Endodermal cell (in vitro differentiated cells): ENCODE data around the gene LEP. TPM values are rescaled to one million over a fixed set of nuclear protein-coding genes. Genes with fewer than 3 reads are reported as not detected.

Source experiments
- DNase-seq: peaks from one replicate; pipeline ENCODE4 v3.0.0-alpha.2; 2017
- H3K27ac ChIP-seq: 2 replicates; pipeline ENCODE4 v1.5.1; 2013; ENCODE audit warnings: mild to moderate bottlenecking, low read depth, low read length, moderate library complexity
- H3K27me3 ChIP-seq: 2 replicates; pipeline ENCODE4 v1.6.1; 2013; ENCODE audit warnings: mild to moderate bottlenecking, low read length, moderate library complexity; ENCODE audit not compliant: insufficient read depth, control insufficient read depth, poor library complexity, severe bottlenecking
- H3K36me3 ChIP-seq: 2 replicates; pipeline ENCODE4 v1.7.0; 2013; ENCODE audit warnings: mild to moderate bottlenecking, low read length, moderate library complexity; ENCODE audit not compliant: control insufficient read depth, insufficient read depth
- H3K4me1 ChIP-seq: one replicate; pipeline ENCODE4 v1.7.0; 2013; ENCODE audit warnings: low read length; ENCODE audit not compliant: control insufficient read depth, insufficient read depth
- H3K4me3 ChIP-seq: 2 replicates; pipeline ENCODE4 v1.5.1; 2013; ENCODE audit warnings: mild to moderate bottlenecking, low read length, moderate library complexity
- H3K9ac ChIP-seq: 2 replicates; pipeline ENCODE4 v1.6.1; 2013; ENCODE audit warnings: mild to moderate bottlenecking, low read length, moderate library complexity; ENCODE audit not compliant: poor library complexity, severe bottlenecking; ENCODE audit errors: extremely low read depth
- H3K9me3 ChIP-seq: 2 replicates; pipeline ENCODE4 v1.6.1; 2013; ENCODE audit warnings: mild to moderate bottlenecking, low read length, moderate library complexity; ENCODE audit not compliant: control insufficient read depth
- H3K27ac Mint-ChIP-seq: 2 replicates; pipeline ENCODE4 v1.8.0; 2020; ENCODE audit warnings: mixed read lengths
- H3K27me3 Mint-ChIP-seq: 2 replicates; pipeline ENCODE4 v1.8.0; 2021; ENCODE audit warnings: mild to moderate bottlenecking, mixed read lengths; ENCODE audit not compliant: insufficient read depth
- H3K36me3 Mint-ChIP-seq: 2 replicates; pipeline ENCODE4 v1.8.0; 2020; ENCODE audit warnings: low read depth, mixed read lengths
- H3K4me1 Mint-ChIP-seq: 2 replicates; pipeline ENCODE4 v1.8.0; 2020; ENCODE audit warnings: mixed read lengths
- H3K4me3 Mint-ChIP-seq: 2 replicates; pipeline ENCODE4 v1.8.0; 2020; ENCODE audit warnings: mild to moderate bottlenecking, moderate library complexity, mixed read lengths
- H3K9me3 Mint-ChIP-seq: 2 replicates; pipeline ENCODE4 v1.8.0; 2020; ENCODE audit warnings: mild to moderate bottlenecking, mixed read lengths
- WGBS, 2 experiments: methylation state at CpG; one replicate each; pipeline versions ENCODE4 v1.1.5 to v1.1.7; 2013; ENCODE audit warnings: missing lambda C conversion rate in 2 of 2, mixed read lengths in 1 of 2; ENCODE audit not compliant: insufficient coverage in 1 of 2, insufficient read length in 1 of 2; 5-methylcytosine and 5-hydroxymethylcytosine counted together
- total RNA-seq, 2 donors: library from RNA; stranded (reverse); fragmentation: NEBNext Ultra II Directional in 1 of 2; extraction: Animal tissue kit (Norgen Biotek cat#: 25700) in 1 of 2; gene quantifications; 2 replicates in 1 of 2; 3 replicates in 1 of 2; pipeline ENCODE4 v1.2.1, GENCODE V29; 2021
- TF ChIP-seq, protein P1 (sequence below): fragments of 200-600 bp; sonication (generic); conservative IDR thresholded peaks from 2 replicates; pipeline ENCODE4 v1.5.0; 2021; ENCODE audit warnings: antibody characterized with exemption, mild to moderate bottlenecking

LEP gene
- total RNA-seq, 2 donors from 2014 or later, result not detected

DNA sequence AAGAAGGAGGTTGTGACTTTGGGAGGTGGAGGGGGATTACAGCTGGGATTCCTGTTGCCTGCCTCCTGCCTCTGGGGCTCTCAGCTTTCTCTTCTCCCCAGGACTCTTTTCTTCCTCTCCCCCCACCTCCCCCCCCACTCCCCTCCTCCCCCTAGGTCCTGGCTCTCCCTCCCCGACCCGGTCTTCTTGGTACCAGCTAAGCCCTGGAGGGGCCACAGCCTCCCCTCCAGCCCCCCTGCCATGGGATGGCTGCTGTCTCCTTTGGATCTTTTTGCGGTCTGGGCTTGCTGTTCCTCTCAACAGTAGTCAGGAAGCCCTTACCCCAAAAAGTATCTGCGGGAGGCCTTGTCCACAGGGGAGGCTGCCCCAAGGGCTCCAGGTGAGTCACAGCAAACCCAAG, 33.5 kb upstream of the LEP start:
- DNase-seq, result no peak
- WGBS, 2 experiments, result 50 to 81% methylated on average over 2 to 4 of the region's 4 CpGs
- Mint-ChIP-seq H3K27me3 (peaks cover 71% of the 10 kb centered on the region), H3K4me3 (no peak overlapping the region), H3K27ac (no peak overlapping the region), H3K36me3 (no peaks in the 10 kb centered on the region), H3K4me1 (peaks cover 16% of the 10 kb centered on the region), H3K9me3 (no peaks in the 10 kb centered on the region)
- H3K4me1 ChIP-seq, result no peaks in the 10 kb centered on the region
- no peak overlapping the region for H3K9ac ChIP-seq
- no peak overlapping the region for H3K4me3 ChIP-seq
- no peak overlapping the region for H3K27ac ChIP-seq
- H3K27me3 ChIP-seq, result peaks cover 41% of the 10 kb centered on the region
- no peaks in the 10 kb centered on the region for H3K36me3 ChIP-seq
- no peaks in the 10 kb centered on the region for H3K9me3 ChIP-seq
- TF ChIP-seq, protein P1, sequence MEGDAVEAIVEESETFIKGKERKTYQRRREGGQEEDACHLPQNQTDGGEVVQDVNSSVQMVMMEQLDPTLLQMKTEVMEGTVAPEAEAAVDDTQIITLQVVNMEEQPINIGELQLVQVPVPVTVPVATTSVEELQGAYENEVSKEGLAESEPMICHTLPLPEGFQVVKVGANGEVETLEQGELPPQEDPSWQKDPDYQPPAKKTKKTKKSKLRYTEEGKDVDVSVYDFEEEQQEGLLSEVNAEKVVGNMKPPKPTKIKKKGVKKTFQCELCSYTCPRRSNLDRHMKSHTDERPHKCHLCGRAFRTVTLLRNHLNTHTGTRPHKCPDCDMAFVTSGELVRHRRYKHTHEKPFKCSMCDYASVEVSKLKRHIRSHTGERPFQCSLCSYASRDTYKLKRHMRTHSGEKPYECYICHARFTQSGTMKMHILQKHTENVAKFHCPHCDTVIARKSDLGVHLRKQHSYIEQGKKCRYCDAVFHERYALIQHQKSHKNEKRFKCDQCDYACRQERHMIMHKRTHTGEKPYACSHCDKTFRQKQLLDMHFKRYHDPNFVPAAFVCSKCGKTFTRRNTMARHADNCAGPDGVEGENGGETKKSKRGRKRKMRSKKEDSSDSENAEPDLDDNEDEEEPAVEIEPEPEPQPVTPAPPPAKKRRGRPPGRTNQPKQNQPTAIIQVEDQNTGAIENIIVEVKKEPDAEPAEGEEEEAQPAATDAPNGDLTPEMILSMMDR, result no peak

- TF ChIP-seq, protein P1, result peak; percentile 98
- H3K27me3 ChIP-seq, result peaks cover 23% of the 10 kb centered on the region
- Mint-ChIP-seq H3K9me3 (no peaks in the 10 kb centered on the region), H3K4me1 (peaks cover 16% of the 10 kb centered on the region), H3K4me3 (no peak overlapping the region), H3K27me3 (peaks cover 70% of the 10 kb centered on the region), H3K36me3 (no peaks in the 10 kb centered on the region), H3K27ac (peak overlapping the region; percentile 49)
- H3K36me3 ChIP-seq, result no peaks in the 10 kb centered on the region
- no peak overlapping the region for H3K27ac ChIP-seq
- H3K4me1 ChIP-seq, result no peaks in the 10 kb centered on the region
- no peak overlapping the region for H3K9ac ChIP-seq
- H3K4me3 ChIP-seq, result no peak overlapping the region
- peak; percentile 90 for DNase-seq
- WGBS, 2 experiments, result 52 to 76% methylated on average over 15 to 28 of the region's 28 CpGs
- no peaks in the 10 kb centered on the region for H3K9me3 ChIP-seq
Observed at GRCh38 chr7:128209229-128210035, 31.6 kb upstream of the LEP start.

DNA sequence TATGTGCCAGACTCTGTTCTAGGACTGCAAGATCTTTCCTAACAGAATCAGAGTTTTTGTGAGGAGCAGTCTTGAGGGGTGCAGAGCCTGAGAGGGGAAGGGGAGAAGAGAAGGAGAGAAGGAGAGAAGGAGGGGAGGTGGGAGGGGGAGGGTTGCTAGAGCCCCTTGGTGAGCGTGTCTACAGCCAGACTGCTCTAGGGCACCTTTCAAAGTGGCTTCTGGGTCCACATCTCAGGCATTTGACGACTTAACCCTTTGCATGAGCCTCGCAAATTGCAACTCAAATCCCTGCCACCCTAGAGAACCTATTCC, 31.1 kb upstream of the LEP start:
- TF ChIP-seq, protein P1, result no peak
- no peaks in the 10 kb centered on the region for H3K36me3 Mint-ChIP-seq
- Histone ChIP-seq H3K27me3 (peaks cover 17% of the 10 kb centered on the region), H3K4me1 (no peaks in the 10 kb centered on the region), H3K4me3 (no peak overlapping the region), H3K36me3 (no peaks in the 10 kb centered on the region), H3K27ac (no peak overlapping the region), H3K9ac (no peak overlapping the region), H3K9me3 (no peaks in the 10 kb centered on the region)
- H3K4me3 Mint-ChIP-seq, result no peak overlapping the region
- H3K27me3 Mint-ChIP-seq, result peaks cover 69% of the 10 kb centered on the region
- peak overlapping the region; percentile 49 for H3K27ac Mint-ChIP-seq
- H3K4me1 Mint-ChIP-seq, result peaks cover 16% of the 10 kb centered on the region
- no peak for DNase-seq
- WGBS, 2 experiments, result 44 to 56% methylated on average over 2 to 3 of the region's 3 CpGs
- no peaks in the 10 kb centered on the region for H3K9me3 Mint-ChIP-seq
